Measurements from ENCODE around the gene F7.
"Not testable (repeated sequence)": the region's sequence is repeated elsewhere in the genome, so short reads cannot be mapped to it uniquely, and the experiment has no call there.

Gene F7

GRCh38 chr13:113105032-113105920 lies at the start of gene F7:
Gene F7 (plus strand): TSS chr13:113105791. CDS start chr13:113105842, 51 bp downstream.
- no peak for DNase-seq

- DNase-seq = no peak
Observed at GRCh38 chr13:113057084-113057483, 48.5 kb upstream of the F7 start.

GRCh38 chr13:113057559-113057958 lies 48.0 kb upstream of the F7 start:
- DNase-seq = not testable (repeated sequence)

GRCh38 chr13:113058129-113058987 lies 47.2 kb upstream of the F7 start:
- no peak for DNase-seq

GRCh38 chr13:113058988-113059850 lies 46.4 kb upstream of the F7 start:
- DNase-seq = no peak

- DNase-seq = no peak
Observed at GRCh38 chr13:113059891-113060290, 45.7 kb upstream of the F7 start.

- no peak for DNase-seq
Observed at GRCh38 chr13:113060557-113061270, 44.9 kb upstream of the F7 start.

GRCh38 chr13:113061271-113061625 lies 44.3 kb upstream of the F7 start:
- DNase-seq = no peak

- no peak for DNase-seq
Observed at GRCh38 chr13:113061796-113062425, 43.7 kb upstream of the F7 start.

GRCh38 chr13:113062691-113063090 lies 42.9 kb upstream of the F7 start:
- no peak for DNase-seq

- DNase-seq = no peak
Observed at GRCh38 chr13:113063091-113063491, 42.5 kb upstream of the F7 start.

- no peak for DNase-seq
Observed at GRCh38 chr13:113064000-113064533, 41.5 kb upstream of the F7 start.

GRCh38 chr13:113064534-113065405 lies 40.8 kb upstream of the F7 start:
- no peak for DNase-seq

- DNase-seq = no peak
Observed at GRCh38 chr13:113065406-113066141, 40.0 kb upstream of the F7 start.

GRCh38 chr13:113066142-113066455 lies 39.5 kb upstream of the F7 start:
- DNase-seq = no peak

- no peak for DNase-seq
Observed at GRCh38 chr13:113066746-113067145, 38.8 kb upstream of the F7 start.

- no peak for DNase-seq
Observed at GRCh38 chr13:113069861-113070805, 35.5 kb upstream of the F7 start.

- no peak for DNase-seq
Observed at GRCh38 chr13:113070855-113071254, 34.7 kb upstream of the F7 start.

- DNase-seq = no peak
Observed at GRCh38 chr13:113072376-113072775, 33.2 kb upstream of the F7 start.
